GM11168 (cell line): ENCODE results near the gene SHISAL2B.
"Not testable (repeated sequence)": the region's sequence is repeated elsewhere in the genome, so short reads cannot be mapped to it uniquely, and the experiment has no call there.

Experiments
- in situ Hi-C: fragments of 300-500 bp; cut with MboI; formaldehyde crosslinking; loops from one replicate; pipeline ENCODE4 v1.12.0; 2022; ENCODE audit warnings: low sequenced_read_pairs; ENCODE audit not compliant: unreplicated experiment

SHISAL2B gene

GRCh38 chr5:64693636-64694035 is 3.3 kb downstream of the SHISAL2B start:
- in situ Hi-C loops, result no loop called here

- in situ Hi-C loops, result not testable (repeated sequence)
Observed at GRCh38 chr5:64696414-64696813, 6.1 kb downstream of the SHISAL2B start.

- in situ Hi-C loops, result no loop called here
Observed at GRCh38 chr5:64700765-64701164, 10.5 kb downstream of the SHISAL2B start.

- in situ Hi-C loops, result not testable (repeated sequence)
Observed at GRCh38 chr5:64706074-64706473, 15.8 kb downstream of the SHISAL2B start.

- in situ Hi-C loops, result no loop called here
Observed at GRCh38 chr5:64707191-64707590, 16.9 kb downstream of the SHISAL2B start.

- in situ Hi-C loops, result not testable (repeated sequence)
Observed at GRCh38 chr5:64714495-64714894, 24.2 kb downstream of the SHISAL2B start.

GRCh38 chr5:64722588-64722987 is 32.3 kb downstream of the SHISAL2B start:
- in situ Hi-C loops, result no loop called here

- in situ Hi-C loops, result no loop called here
Observed at GRCh38 chr5:64727150-64727549, 36.8 kb downstream of the SHISAL2B start.

- in situ Hi-C loops, result no loop called here
Observed at GRCh38 chr5:64742411-64742810, 52.1 kb downstream of the SHISAL2B start.

GRCh38 chr5:64742821-64743220 is 52.5 kb downstream of the SHISAL2B start:
- in situ Hi-C loops, result no loop called here

- in situ Hi-C loops, result no loop called here
Observed at GRCh38 chr5:64744914-64745313, 54.6 kb downstream of the SHISAL2B start.

GRCh38 chr5:64746446-64746845 is 56.1 kb downstream of the SHISAL2B start:
- in situ Hi-C loops, result no loop called here

- in situ Hi-C loops, result no loop called here
Observed at GRCh38 chr5:64749385-64749784, 59.1 kb downstream of the SHISAL2B start.

- in situ Hi-C loops, result no loop called here
Observed at GRCh38 chr5:64754066-64754465, 63.8 kb downstream of the SHISAL2B start.

- in situ Hi-C loops, result no loop called here
Observed at GRCh38 chr5:64758901-64759300, 68.6 kb downstream of the SHISAL2B start.

- in situ Hi-C loops, result no loop called here
Observed at GRCh38 chr5:64759960-64760660, 69.8 kb downstream of the SHISAL2B start.

- in situ Hi-C loops, result no loop called here
Observed at GRCh38 chr5:64763948-64764503, 73.7 kb downstream of the SHISAL2B start.

GRCh38 chr5:64765804-64766504 is 75.7 kb downstream of the SHISAL2B start:
- in situ Hi-C loops, result no loop called here

GRCh38 chr5:64766941-64767340 is 76.6 kb downstream of the SHISAL2B start:
- in situ Hi-C loops, result no loop called here
